Stimulated activated effector memory CD8-positive, alpha-beta T cell treated with anti-CD3 and anti-CD28 coated beads, Interleukin-12 subunit alpha, Interleukin-12 subunit beta, amount 100 ng/mL, for 72 hours (primary cell): Measurements from ENCODE around the gene USP34.
"Not testable (repeated sequence)": the region's sequence is repeated elsewhere in the genome, so short reads cannot be mapped to it uniquely, and the experiment has no call there.

Experiments
- ATAC-seq: fragments of 150-1000 bp; cut with Tn5 transposase; 2 replicates; pipeline ENCODE4 v1.10.0; 2021
- DNase-seq, 2 donors: peaks; one replicate each; pipeline ENCODE4 v3.0.0; 2021 to 2022; ENCODE audit warnings: low spot score in 2 of 2
- H3K27ac Mint-ChIP-seq: one replicate; pipeline ENCODE4 v1.8.0; 2022; ENCODE audit warnings: mild to moderate bottlenecking, mixed read lengths
- H3K36me3 Mint-ChIP-seq: one replicate; pipeline ENCODE4 v1.8.0; 2022; ENCODE audit warnings: mild to moderate bottlenecking, mixed read lengths
- H3K4me1 Mint-ChIP-seq: one replicate; pipeline ENCODE4 v1.8.0; 2022; ENCODE audit warnings: mixed read lengths
- H3K4me3 Mint-ChIP-seq: one replicate; pipeline ENCODE4 v1.8.0; 2022; ENCODE audit warnings: mild to moderate bottlenecking, mixed read lengths
- H3K9me3 Mint-ChIP-seq: one replicate; pipeline ENCODE4 v1.8.0; 2022; ENCODE audit warnings: mixed read lengths

Gene USP34

GRCh38 chr2:61177727-61178549 lies 292.9 kb downstream of the USP34 start:
- H3K9me3 Mint-ChIP-seq, result no peaks in the 10 kb centered on the region
- H3K36me3 Mint-ChIP-seq, result peaks cover 54% of the 10 kb centered on the region
- H3K4me1 Mint-ChIP-seq, result peaks cover 60% of the 10 kb centered on the region
- peak overlapping the region; percentile 91 for H3K27ac Mint-ChIP-seq
- ATAC-seq (peak; percentile 27), DNase-seq (peak in 1 of 2 donors; percentile 69)
- peak overlapping the region; percentile 76 for H3K4me3 Mint-ChIP-seq

GRCh38 chr2:61176755-61177726 lies 293.8 kb downstream of the USP34 start:
- H3K4me3 Mint-ChIP-seq, result peak overlapping the region; percentile 76
- DNase-seq (peak; percentile 86 to 95), ATAC-seq (peak; percentile 92)
- peaks cover 45% of the 10 kb centered on the region for H3K36me3 Mint-ChIP-seq
- no peaks in the 10 kb centered on the region for H3K9me3 Mint-ChIP-seq
- H3K27ac Mint-ChIP-seq, result peak overlapping the region; percentile 91
- peaks cover 52% of the 10 kb centered on the region for H3K4me1 Mint-ChIP-seq

GRCh38 chr2:61175036-61175435 lies 295.9 kb downstream of the USP34 start:
- ATAC-seq, result no peak
- H3K4me3 Mint-ChIP-seq, result no peak overlapping the region

GRCh38 chr2:61173116-61173515 lies 297.8 kb downstream of the USP34 start:
- DNase-seq (no peak), ATAC-seq (no peak)
- H3K27ac Mint-ChIP-seq, result no peak overlapping the region
- no peak overlapping the region for H3K4me3 Mint-ChIP-seq
- no peaks in the 10 kb centered on the region for H3K9me3 Mint-ChIP-seq
- H3K36me3 Mint-ChIP-seq, result peaks cover 14% of the 10 kb centered on the region
- H3K4me1 Mint-ChIP-seq, result peaks cover 13% of the 10 kb centered on the region

More at GRCh38 chr2:61175036-61175435, 295.9 kb downstream of the USP34 start:
- Mint-ChIP-seq H3K36me3 (peaks cover 25% of the 10 kb centered on the region), H3K27ac (no peak overlapping the region), H3K4me1 (peaks cover 32% of the 10 kb centered on the region), H3K9me3 (no peaks in the 10 kb centered on the region)
- no peak for DNase-seq

GRCh38 chr2:61172671-61173070 lies 298.2 kb downstream of the USP34 start:
- no peak for ATAC-seq
- no peak overlapping the region for H3K4me3 Mint-ChIP-seq

GRCh38 chr2:61167579-61167978 lies 303.3 kb downstream of the USP34 start:
- no peaks in the 10 kb centered on the region for H3K9me3 Mint-ChIP-seq
- H3K36me3 Mint-ChIP-seq, result peaks cover 56% of the 10 kb centered on the region
- H3K27ac Mint-ChIP-seq, result no peak overlapping the region
- DNase-seq (no peak), ATAC-seq (no peak)
- H3K4me1 Mint-ChIP-seq, result no peaks in the 10 kb centered on the region
- H3K4me3 Mint-ChIP-seq, result no peak overlapping the region

More at GRCh38 chr2:61172671-61173070, 298.2 kb downstream of the USP34 start:
- Mint-ChIP-seq H3K36me3 (peaks cover 10% of the 10 kb centered on the region), H3K27ac (no peak overlapping the region), H3K9me3 (no peaks in the 10 kb centered on the region), H3K4me1 (peaks cover 13% of the 10 kb centered on the region)
- DNase-seq, result no peak

- ATAC-seq (no peak), DNase-seq (no peak)
- no peak overlapping the region for H3K4me3 Mint-ChIP-seq
- H3K36me3 Mint-ChIP-seq, result peaks cover 56% of the 10 kb centered on the region
- no peaks in the 10 kb centered on the region for H3K4me1 Mint-ChIP-seq
- H3K27ac Mint-ChIP-seq, result no peak overlapping the region
- H3K9me3 Mint-ChIP-seq, result no peaks in the 10 kb centered on the region
Measured at GRCh38 chr2:61165946-61166345, 304.9 kb downstream of the USP34 start.

- H3K4me3 Mint-ChIP-seq, H3K27ac Mint-ChIP-seq, H3K4me1 Mint-ChIP-seq, H3K9me3 Mint-ChIP-seq, ATAC-seq, DNase-seq: not testable (repeated sequence)
- peaks cover 62% of the 10 kb centered on the region for H3K36me3 Mint-ChIP-seq
Measured at GRCh38 chr2:61165082-61165481, 305.8 kb downstream of the USP34 start.

- no peak overlapping the region for H3K4me3 Mint-ChIP-seq
- ATAC-seq (no peak), DNase-seq (no peak)
- peaks cover 7% of the 10 kb centered on the region for H3K4me1 Mint-ChIP-seq
- H3K9me3 Mint-ChIP-seq, result peaks cover 2% of the 10 kb centered on the region
- peaks cover 59% of the 10 kb centered on the region for H3K36me3 Mint-ChIP-seq
- H3K27ac Mint-ChIP-seq, result no peak overlapping the region
Measured at GRCh38 chr2:61162721-61163120, 308.2 kb downstream of the USP34 start.

- ATAC-seq, result no peak
- Mint-ChIP-seq H3K9me3 (peaks cover 2% of the 10 kb centered on the region), H3K4me3 (no peak within 1 kb of the TSS), H3K27ac (no peak within 1 kb of the TSS), H3K36me3 (peaks cover 52% of the 10 kb centered on the region), H3K4me1 (peaks cover 7% of the 10 kb centered on the region)
- no peak for DNase-seq
Measured at GRCh38 chr2:61161888-61162287, 309.0 kb downstream of the USP34 start, which contains the start of gene C2orf74. Gene C2orf74 (plus strand): TSS chr2:61162188. CDS start chr2:61162515, 327 bp downstream.

- DNase-seq (no peak), ATAC-seq (no peak)
- no peak overlapping the region for H3K4me3 Mint-ChIP-seq
- peak overlapping the region; percentile 26 for H3K27ac Mint-ChIP-seq
- H3K4me1 Mint-ChIP-seq, result peaks cover 7% of the 10 kb centered on the region
- peaks cover 19% of the 10 kb centered on the region for H3K36me3 Mint-ChIP-seq
- peaks cover 2% of the 10 kb centered on the region for H3K9me3 Mint-ChIP-seq
Measured at GRCh38 chr2:61158356-61158955, 312.4 kb downstream of the USP34 start.

GRCh38 chr2:61157371-61158003 lies 313.4 kb downstream of the USP34 start:
- Mint-ChIP-seq H3K27ac (no peak overlapping the region), H3K9me3 (peaks cover 2% of the 10 kb centered on the region), H3K4me3 (no peak overlapping the region), H3K4me1 (peaks cover 7% of the 10 kb centered on the region), H3K36me3 (peaks cover 11% of the 10 kb centered on the region)
- DNase-seq, result no peak
- ATAC-seq, result no peak

- no peak overlapping the region for H3K4me3 Mint-ChIP-seq
- H3K27ac Mint-ChIP-seq, result no peak overlapping the region
- DNase-seq (no peak), ATAC-seq (no peak)
- peaks cover 25% of the 10 kb centered on the region for H3K36me3 Mint-ChIP-seq
- no peaks in the 10 kb centered on the region for H3K9me3 Mint-ChIP-seq
- H3K4me1 Mint-ChIP-seq, result peaks cover 5% of the 10 kb centered on the region
Measured at GRCh38 chr2:61151436-61151835, 319.5 kb downstream of the USP34 start.

GRCh38 chr2:61149074-61149473 lies 321.8 kb downstream of the USP34 start:
- Mint-ChIP-seq H3K4me1 (peaks cover 11% of the 10 kb centered on the region), H3K36me3 (peaks cover 33% of the 10 kb centered on the region), H3K9me3 (no peaks in the 10 kb centered on the region), H3K4me3 (no peak overlapping the region), H3K27ac (no peak overlapping the region)
- no peak for DNase-seq
- no peak for ATAC-seq
